B cell (primary cell): ENCODE measurements around the gene VWA8. TPM values are rescaled to one million over a fixed set of nuclear protein-coding genes. Genes with fewer than 3 reads are reported as not detected.

Experiments
- ATAC-seq: fragments of 200-7000 bp; cut with Tn5 transposase; one replicate; pipeline ENCODE4 v1.10.0; 2021; ENCODE audit warnings: low read depth, mild to moderate bottlenecking, moderate number of reproducible peaks, moderate library complexity
- CTCF ChIA-PET: fragments of 350-600 bp; sonication (Branson Sonifier 250); formaldehyde crosslinking; loops from one replicate; lab custom pipeline; 2021; ENCODE audit warnings: antibody characterized with exemption, inconsistent platforms; lab: Charles Lee
- POLR2A ChIA-PET: fragments of 350-600 bp; sonication (Branson Sonifier 250); formaldehyde crosslinking; loops from one replicate; lab custom pipeline; 2021; ENCODE audit warnings: antibody characterized with exemption; lab: Charles Lee
- DNase-seq: peaks from one replicate; pipeline ENCODE4 v3.0.0; 2013
- H2AFZ ChIP-seq: 2 replicates; pipeline ENCODE4 v1.6.1; 2012; ENCODE audit warnings: mild to moderate bottlenecking, low read depth, low read length; ENCODE audit not compliant: insufficient read depth, poor library complexity, severe bottlenecking
- H3K27ac ChIP-seq, 2 donors: 1 replicate in 1 of 2; 2 replicates in 1 of 2; pipeline ENCODE4 v1.5.1; 2012 to 2013; ENCODE audit warnings: low read length in 2 of 2, mild to moderate bottlenecking in 2 of 2, moderate library complexity in 1 of 2
- H3K27me3 ChIP-seq, 4 experiments: fragments of 200-600 bp in 1 of 4; sonication (generic) in 1 of 4; replicated peaks in 1 of 4; 1 replicate in 2 of 4; 2 replicates in 2 of 4; pipeline versions ENCODE4 v1.6.1 to v1.7.0; 2013 to 2016; ENCODE audit warnings: low read length in 3 of 4, mild to moderate bottlenecking in 2 of 4, mixed read lengths in 1 of 4, moderate library complexity in 1 of 4; ENCODE audit not compliant: insufficient read depth in 4 of 4, control insufficient read depth in 3 of 4; ENCODE audit errors: control extremely low read depth in 1 of 4
- H3K36me3 ChIP-seq, 2 experiments: replicated peaks in 1 of 2; 1 replicate in 1 of 2; 2 replicates in 1 of 2; pipeline versions ENCODE4 v1.6.1 to v1.7.1; 2013; ENCODE audit warnings: low read length in 1 of 2; ENCODE audit not compliant: insufficient read depth in 2 of 2, control insufficient read depth in 1 of 2; ENCODE audit errors: control extremely low read depth in 1 of 2, extremely low read depth in 1 of 2
- H3K4me1 ChIP-seq, 2 donors: fragments of 200-600 bp in 1 of 2; sonication (generic) in 1 of 2; 1 replicate in 1 of 2; 2 replicates in 1 of 2; pipeline versions ENCODE4 v1.5.1 to v1.6.1; 2013 to 2017; ENCODE audit warnings: low read length in 2 of 2; ENCODE audit not compliant: control insufficient read depth in 2 of 2, insufficient read depth in 2 of 2
- H3K4me2 ChIP-seq: replicated peaks from 2 replicates; pipeline ENCODE3; 2012; ENCODE audit warnings: mild to moderate bottlenecking, low read depth, low read length; ENCODE audit not compliant: poor library complexity, severe bottlenecking
- H3K4me3 ChIP-seq, 5 experiments: fragments of 200-600 bp in 1 of 5; sonication (generic) in 1 of 5; 1 replicate in 3 of 5; 2 replicates in 2 of 5; pipeline versions ENCODE4 v1.5.1 to v1.7.0; 2011 to 2016; ENCODE audit warnings: low read length in 4 of 5, mild to moderate bottlenecking in 4 of 5, low read depth in 2 of 5, control low read depth in 1 of 5, moderate library complexity in 1 of 5; ENCODE audit not compliant: insufficient read depth in 1 of 5; ENCODE audit errors: control extremely low read depth in 1 of 5, extremely low read depth in 1 of 5
- H3K79me2 ChIP-seq: fragments of 200-600 bp; sonication (generic); one replicate; pipeline ENCODE4 v1.6.0; 2016; ENCODE audit warnings: low read length; ENCODE audit not compliant: control insufficient read depth, insufficient read depth
- H3K9ac ChIP-seq: fragments of 200-600 bp; sonication (generic); 2 replicates; pipeline ENCODE4 v1.6.1; 2017; ENCODE audit warnings: mild to moderate bottlenecking, low read length, moderate library complexity
- H3K9me3 ChIP-seq, 3 donors: one replicate each; pipeline versions ENCODE4 v1.6.1 to v1.7.1; 2013; ENCODE audit warnings: low read length in 2 of 3; ENCODE audit not compliant: control insufficient read depth in 2 of 3, insufficient read depth in 1 of 3; ENCODE audit errors: control extremely low read depth in 1 of 3
- H4K20me1 ChIP-seq: 2 replicates; pipeline ENCODE4 v1.6.0; 2012; ENCODE audit warnings: mild to moderate bottlenecking, low read length; ENCODE audit not compliant: insufficient read depth, control insufficient read depth, poor library complexity, severe bottlenecking
- H3K27ac Mint-ChIP-seq: one replicate; pipeline ENCODE4 v1.8.0; 2021; ENCODE audit warnings: mixed read lengths
- H3K27me3 Mint-ChIP-seq: one replicate; pipeline ENCODE4 v1.8.0; 2021; ENCODE audit warnings: mixed read lengths
- H3K4me1 Mint-ChIP-seq: one replicate; pipeline ENCODE4 v1.8.0; 2021; ENCODE audit warnings: mixed read lengths
- H3K4me3 Mint-ChIP-seq: one replicate; pipeline ENCODE4 v1.8.0; 2021; ENCODE audit warnings: mixed read lengths
- H3K9me3 Mint-ChIP-seq: one replicate; pipeline ENCODE4 v1.8.0; 2022; ENCODE audit warnings: mixed read lengths; ENCODE audit not compliant: insufficient read depth
- CTCF ChIP-seq: fragments of 200-600 bp; IDR thresholded peaks from one replicate; pipeline ENCODE4 v1.8.0; 2022; ENCODE audit warnings: antibody characterized with exemption, mild to moderate bottlenecking
- EZH2 ChIP-seq: IDR thresholded peaks from 2 replicates; pipeline ENCODE4 v1.6.1; 2012; ENCODE audit warnings: borderline replicate concordance, low read depth, mild to moderate bottlenecking, moderate library complexity, low read length; ENCODE audit not compliant: insufficient read depth, poor library complexity, severe bottlenecking
- WGBS: methylation state at CpG from one replicate; pipeline ENCODE4 v1.1.5; 2013; ENCODE audit warnings: missing lambda C conversion rate; ENCODE audit not compliant: insufficient coverage; 5-methylcytosine and 5-hydroxymethylcytosine counted together
- intact Hi-C: fragments of 100-400 bp; cut with micrococcal nuclease; formaldehyde crosslinking; loops from one replicate; pipeline ENCODE4 v1.10.0; 2022
- polyA plus RNA-seq: library from polyadenylated mRNA; depleted of rRNA; stranded (reverse); fragments of >200 nt; gene quantifications from 2 replicates; pipeline ENCODE4 v1.2.3, GENCODE V29; 2012
- total RNA-seq, 2 donors: library from RNA; stranded (reverse); fragments of 120-200 nt in 1 of 2; gene quantifications; 1 replicate in 1 of 2; 2 replicates in 1 of 2; pipeline versions ENCODE4 v1.2.3 to v1.2.4, GENCODE V29; 2013 to 2022

The VWA8 gene
- total and polyA plus RNA-seq, 2 donors (not counting 1 experiment from before 2014, with no cell fraction given), result 6.0 to 19.7 TPM

DNA sequence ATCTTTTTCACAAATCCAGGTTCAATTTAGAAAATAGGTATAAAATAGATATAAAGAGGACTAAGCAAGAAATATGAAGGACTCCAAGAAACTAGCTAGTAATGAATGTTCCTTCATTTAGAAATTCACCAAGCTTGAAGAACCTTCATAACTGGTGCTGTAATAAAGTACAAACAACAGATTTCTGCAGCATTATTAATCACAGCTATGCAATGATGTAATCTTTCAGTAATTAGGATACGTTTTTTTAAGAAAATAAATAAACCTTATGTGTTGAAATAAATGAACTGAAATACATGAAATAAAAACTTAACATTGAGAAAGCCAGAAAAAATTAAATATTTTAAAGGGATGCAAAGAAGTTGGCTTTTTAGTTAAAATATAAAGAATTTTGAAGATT lies 267.5 kb downstream of the VWA8 start:
- Mint-ChIP-seq H3K27ac (no peak overlapping the region), H3K27me3 (no peaks in the 10 kb centered on the region), H3K9me3 (no peaks in the 10 kb centered on the region), H3K4me3 (no peak overlapping the region), H3K4me1 (peaks cover 19% of the 10 kb centered on the region)
- no peak overlapping the region for H3K27ac ChIP-seq
- H3K79me2 ChIP-seq, result no peaks in the 10 kb centered on the region
- no peak overlapping the region for H3K9ac ChIP-seq
- H3K36me3 ChIP-seq, result peaks cover 0 to 13% of the 10 kb centered on the region in 2 experiments
- ATAC-seq, result no peak
- H3K4me1 ChIP-seq, result peaks cover 5 to 9% of the 10 kb centered on the region in 2 donors
- ChIA-PET POLR2A (no interaction called here), CTCF (interaction anchor here (1.0 to 1.5 kb wide), 2 partner anchors 21 to 25 kb away, joined by 3 read pairs; no protein-coding TSS in a partner anchor)
- no CpG with 5 or more reads among the region's 1 CpG for WGBS
- intact Hi-C loops, result no loop called here
- no peaks in the 10 kb centered on the region for H3K9me3 ChIP-seq
- no peak overlapping the region for H3K4me3 ChIP-seq
- no peak overlapping the region for H2AFZ ChIP-seq
- no peak for TF ChIP-seq CTCF
- no peak for TF ChIP-seq EZH2
- no peaks in the 10 kb centered on the region for H3K27me3 ChIP-seq
- DNase-seq, result no peak
- no peaks in the 10 kb centered on the region for H4K20me1 ChIP-seq
- H3K4me2 ChIP-seq, result no peak overlapping the region

DNA sequence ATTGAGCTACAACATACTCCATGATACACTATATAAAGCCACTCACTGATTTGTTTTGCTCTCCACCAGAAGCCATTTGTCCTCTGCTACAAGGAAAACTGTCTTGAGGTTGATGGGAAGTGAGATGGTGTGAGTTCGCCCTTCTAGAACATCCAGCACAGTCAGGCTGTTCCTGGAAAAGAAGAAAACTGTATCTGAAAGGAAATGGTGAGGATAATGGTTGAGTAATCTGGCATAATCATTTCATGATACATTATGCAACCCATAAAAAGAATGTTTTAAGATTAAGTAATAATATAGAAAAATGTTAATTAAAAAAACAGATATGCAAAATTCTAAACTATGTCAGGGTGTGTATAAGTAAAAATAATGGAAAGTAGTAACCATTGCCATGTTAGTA lies 269.6 kb downstream of the VWA8 start:
- peaks cover 14% of the 10 kb centered on the region for H3K4me1 Mint-ChIP-seq
- H2AFZ ChIP-seq, result no peak overlapping the region
- ChIA-PET POLR2A (no interaction called here), CTCF (interaction anchor here (1.0 kb wide), 1 partner anchor 22 kb away, joined by 5 read pairs; no protein-coding TSS in a partner anchor)
- no peaks in the 10 kb centered on the region for H4K20me1 ChIP-seq
- WGBS, result no CpG with 5 or more reads among the region's 1 CpG
- no peak overlapping the region for H3K27ac ChIP-seq
- no peak overlapping the region for H3K9ac ChIP-seq
- H3K79me2 ChIP-seq, result no peaks in the 10 kb centered on the region
- no peak overlapping the region for H3K4me3 ChIP-seq
- intact Hi-C loops, result no loop called here
- H3K9me3 Mint-ChIP-seq, result no peaks in the 10 kb centered on the region
- no peak overlapping the region for H3K4me3 Mint-ChIP-seq
- DNase-seq (no peak), ATAC-seq (no peak)
- no peak overlapping the region for H3K4me2 ChIP-seq
- no peak overlapping the region for H3K27ac Mint-ChIP-seq
- no peaks in the 10 kb centered on the region for H3K27me3 Mint-ChIP-seq
- peaks cover 5 to 9% of the 10 kb centered on the region in 2 donors for H3K4me1 ChIP-seq
- peaks cover 0 to 13% of the 10 kb centered on the region in 2 experiments for H3K36me3 ChIP-seq
- no peak for TF ChIP-seq EZH2
- no peak for TF ChIP-seq CTCF
- no peaks in the 10 kb centered on the region for H3K9me3 ChIP-seq
- no peaks in the 10 kb centered on the region for H3K27me3 ChIP-seq
